Measurements from ENCODE around the gene SNU13. TPM values are rescaled to one million over a fixed set of nuclear protein-coding genes. Genes with fewer than 3 reads are reported as not detected.

The SNU13 gene
- total RNA-seq, 1 experiment from 2014 or later, result 223 TPM

GRCh38 chr22:41642331-41643110 lies 46.1 kb downstream of the SNU13 start:
- Histone ChIP-seq H3K27ac (ENCODE audit: low read depth, low read length, poor library complexity, severe bottlenecking) (no peak overlapping the region), H3K9me3 (ENCODE audit: low read depth, low read length, poor library complexity, severe bottlenecking) (no peaks in the 10 kb centered on the region), H3K27me3 (replicated peaks; ENCODE audit: insufficient read depth, low read depth, low read length, poor library complexity) (no peaks in the 10 kb centered on the region), H3K4me3 (ENCODE audit: low read depth, low read length, poor library complexity, severe bottlenecking) (no peak overlapping the region), H3K36me3 (ENCODE audit: insufficient read depth, low read length, poor library complexity, severe bottlenecking) (peaks cover 94% of the 10 kb centered on the region), H3K4me1 (ENCODE audit: insufficient read depth, low read length, poor library complexity, severe bottlenecking) (no peaks in the 10 kb centered on the region)
- TF ChIP-seq EZH2 (IDR thresholded peaks at IDR 0.05; ENCODE audit: borderline replicate concordance, low read depth, low read length, poor library complexity, severe bottlenecking), result no peak
- no peak for TF ChIP-seq CTCF (conservative IDR thresholded peaks at IDR 0.05; ENCODE audit: low read depth, low read length)
- ChIA-PET POLR2A (ENCODE audit: low non-redundant PET) (no interaction called here), CTCF (no interaction called here)
- no TSS peak for BruUV-seq (replicated peaks)
- intact Hi-C loops (cut with micrococcal nuclease; ENCODE audit: unreplicated experiment), result no loop called here
- DNase-seq (ENCODE audit: low spot score), result no peak

GRCh38 chr22:41641854-41642253 lies 46.8 kb downstream of the SNU13 start:
- Histone ChIP-seq H3K36me3 (ENCODE audit: insufficient read depth, low read length, poor library complexity, severe bottlenecking) (peaks cover 94% of the 10 kb centered on the region), H3K27ac (ENCODE audit: low read depth, low read length, poor library complexity, severe bottlenecking) (no peak overlapping the region), H3K4me3 (ENCODE audit: low read depth, low read length, poor library complexity, severe bottlenecking) (no peak overlapping the region), H3K27me3 (replicated peaks; ENCODE audit: insufficient read depth, low read depth, low read length, poor library complexity) (no peaks in the 10 kb centered on the region), H3K4me1 (ENCODE audit: insufficient read depth, low read length, poor library complexity, severe bottlenecking) (no peaks in the 10 kb centered on the region), H3K9me3 (ENCODE audit: low read depth, low read length, poor library complexity, severe bottlenecking) (no peaks in the 10 kb centered on the region)
- intact Hi-C loops (cut with micrococcal nuclease; ENCODE audit: unreplicated experiment), result no loop called here
- DNase-seq (ENCODE audit: low spot score), result no peak
- no peak for TF ChIP-seq CTCF (conservative IDR thresholded peaks at IDR 0.05; ENCODE audit: low read depth, low read length)
- TF ChIP-seq EZH2 (IDR thresholded peaks at IDR 0.05; ENCODE audit: borderline replicate concordance, low read depth, low read length, poor library complexity, severe bottlenecking), result no peak
- ChIA-PET POLR2A (ENCODE audit: low non-redundant PET) (no interaction called here), CTCF (no interaction called here)
- no TSS peak for BruUV-seq (replicated peaks)

GRCh38 chr22:41638748-41639147 lies 49.9 kb downstream of the SNU13 start:
- CTCF ChIA-PET, result interaction anchor here (0.7 kb wide), 1 partner anchor 49 kb away, joined by 5 read pairs; the partner anchor contains the start of gene PMM1
- POLR2A ChIA-PET (ENCODE audit: low non-redundant PET), result no interaction called here

More at GRCh38 chr22:41638748-41639147, 49.9 kb downstream of the SNU13 start:
- no peak overlapping the region for H3K4me3 ChIP-seq (ENCODE audit: low read depth, low read length, poor library complexity, severe bottlenecking)
- H3K4me1 ChIP-seq (ENCODE audit: insufficient read depth, low read length, poor library complexity, severe bottlenecking), result no peaks in the 10 kb centered on the region
- no peak for DNase-seq (ENCODE audit: low spot score)
- TF ChIP-seq CTCF (conservative IDR thresholded peaks at IDR 0.05; ENCODE audit: low read depth, low read length) (no peak), EZH2 (IDR thresholded peaks at IDR 0.05; ENCODE audit: borderline replicate concordance, low read depth, low read length, poor library complexity, severe bottlenecking) (no peak)
- intact Hi-C loops (cut with micrococcal nuclease; ENCODE audit: unreplicated experiment), result no loop called here
- BruUV-seq (replicated peaks), result no TSS peak
- H3K36me3 ChIP-seq (ENCODE audit: insufficient read depth, low read length, poor library complexity, severe bottlenecking), result peaks cover 97% of the 10 kb centered on the region
- H3K27ac ChIP-seq (ENCODE audit: low read depth, low read length, poor library complexity, severe bottlenecking), result no peak overlapping the region
- no peaks in the 10 kb centered on the region for H3K9me3 ChIP-seq (ENCODE audit: low read depth, low read length, poor library complexity, severe bottlenecking)
- no peaks in the 10 kb centered on the region for H3K27me3 ChIP-seq (replicated peaks; ENCODE audit: insufficient read depth, low read depth, low read length, poor library complexity)
